Measurements from ENCODE around the gene MOB2. TPM values are rescaled to one million over a fixed set of nuclear protein-coding genes. Genes with fewer than 3 reads are reported as not detected.

Gene MOB2
- total RNA-seq, 1 donor from 2014 or later, result 48.7 TPM

- ATAC-seq (no peak), DNase-seq (ENCODE audit: missing footprints) (peak; percentile 68)
- intact Hi-C loops (cut with DNase I), result no loop called here
Measured at GRCh38 chr11:1480555-1481482, 5.8 kb downstream of the MOB2 start.

- no peak for DNase-seq (ENCODE audit: missing footprints)
- no peak for ATAC-seq
- intact Hi-C loops (cut with DNase I), result no loop called here
Measured at GRCh38 chr11:1480191-1480554, 6.4 kb downstream of the MOB2 start.

- intact Hi-C loops (cut with DNase I), result loop anchor here (5.0 kb wide), 1 partner anchor 38 kb away; no protein-coding TSS in a partner anchor
- DNase-seq (ENCODE audit: missing footprints) (peak; percentile 51), ATAC-seq (no peak)
Measured at GRCh38 chr11:1479678-1480118, 6.9 kb downstream of the MOB2 start.

GRCh38 chr11:1479006-1479677, 7.4 kb downstream of the MOB2 start:
- peak; percentile 50 for DNase-seq (ENCODE audit: missing footprints)
- intact Hi-C loops (cut with DNase I), result loop anchor here (5.0 kb wide), 1 partner anchor 38 kb away; no protein-coding TSS in a partner anchor
- ATAC-seq, result no peak

GRCh38 chr11:1478544-1478943, 8.0 kb downstream of the MOB2 start:
- ATAC-seq (no peak), DNase-seq (ENCODE audit: missing footprints) (peak; percentile 76)
- intact Hi-C loops (cut with DNase I), result loop anchor here (5.0 kb wide), 1 partner anchor 39 kb away; no protein-coding TSS in a partner anchor

- DNase-seq (ENCODE audit: missing footprints) (peak; percentile 39), ATAC-seq (no peak)
- intact Hi-C loops (cut with DNase I), result loop anchor here (5.0 kb wide), 1 partner anchor 39 kb away; no protein-coding TSS in a partner anchor
Measured at GRCh38 chr11:1478011-1478410, 8.6 kb downstream of the MOB2 start.

- DNase-seq (ENCODE audit: missing footprints) (peak; percentile 44), ATAC-seq (no peak)
- intact Hi-C loops (cut with DNase I), result loop anchor here (5.0 kb wide), 1 partner anchor 40 kb away; no protein-coding TSS in a partner anchor
Measured at GRCh38 chr11:1476940-1477736, 9.4 kb downstream of the MOB2 start.

- intact Hi-C loops (cut with DNase I), result loop anchor here (5.0 kb wide), 1 partner anchor 41 kb away; no protein-coding TSS in a partner anchor
- ATAC-seq (no peak), DNase-seq (ENCODE audit: missing footprints) (peak; percentile 26)
Measured at GRCh38 chr11:1475841-1476240, 10.7 kb downstream of the MOB2 start.

GRCh38 chr11:1473786-1474185, 12.8 kb downstream of the MOB2 start:
- peak; percentile 47 for DNase-seq (ENCODE audit: missing footprints)
- intact Hi-C loops (cut with DNase I), result no loop called here
- no peak for ATAC-seq

GRCh38 chr11:1473011-1473628, 13.5 kb downstream of the MOB2 start:
- intact Hi-C loops (cut with DNase I), result no loop called here
- peak; percentile 58 for DNase-seq (ENCODE audit: missing footprints)
- no peak for ATAC-seq

GRCh38 chr11:1472180-1473005, 14.2 kb downstream of the MOB2 start:
- DNase-seq (ENCODE audit: missing footprints), result peak; percentile 33
- intact Hi-C loops (cut with DNase I), result no loop called here

GRCh38 chr11:1471736-1472135, 14.8 kb downstream of the MOB2 start:
- intact Hi-C loops (cut with DNase I), result no loop called here
- peak; percentile 30 for DNase-seq (ENCODE audit: missing footprints)
- ATAC-seq, result no peak

More at GRCh38 chr11:1472180-1473005, 14.2 kb downstream of the MOB2 start:
- no peak for ATAC-seq

GRCh38 chr11:1470681-1471611, 15.6 kb downstream of the MOB2 start:
- ATAC-seq (no peak), DNase-seq (ENCODE audit: missing footprints) (peak; percentile 30)
- intact Hi-C loops (cut with DNase I), result no loop called here

GRCh38 chr11:1469911-1470680, 16.5 kb downstream of the MOB2 start:
- intact Hi-C loops (cut with DNase I), result no loop called here
- peak; percentile 64 for DNase-seq (ENCODE audit: missing footprints)
- no peak for ATAC-seq

- intact Hi-C loops (cut with DNase I), result no loop called here
- DNase-seq (ENCODE audit: missing footprints) (peak; percentile 48), ATAC-seq (no peak)
Measured at GRCh38 chr11:1469287-1469910, 17.2 kb downstream of the MOB2 start.
